HG02642 (cell line): ENCODE results near the gene CDC34.

Experiments
- ATAC-seq: cut with Tn5 transposase; IDR thresholded peaks from one replicate; pipeline ENCODE4 v1.9.1; 2021; ENCODE audit warnings: mild to moderate bottlenecking; ENCODE audit not compliant: unreplicated experiment, poor library complexity

CDC34 gene

DNA sequence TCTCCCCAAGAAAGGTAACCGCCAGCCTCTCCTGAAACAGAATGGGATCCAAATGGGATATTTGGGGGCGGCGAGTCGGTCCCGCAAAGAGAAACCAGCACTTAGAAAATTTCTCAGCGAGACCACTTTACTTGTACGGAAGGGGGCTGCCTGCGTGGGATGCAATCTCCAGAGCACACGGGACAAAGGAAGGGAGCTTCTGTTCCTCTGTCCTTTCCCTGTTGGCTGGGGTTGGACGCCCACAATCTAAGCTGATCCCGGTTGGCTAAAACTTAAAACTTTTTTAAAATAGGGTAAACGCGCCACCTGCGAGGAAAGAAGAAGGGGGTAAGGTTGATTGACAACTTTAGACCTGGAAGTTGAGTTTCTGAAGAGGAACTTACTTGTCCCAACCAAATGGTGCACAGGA, 40.0 kb downstream of the CDC34 start:
- no peak for ATAC-seq

DNA sequence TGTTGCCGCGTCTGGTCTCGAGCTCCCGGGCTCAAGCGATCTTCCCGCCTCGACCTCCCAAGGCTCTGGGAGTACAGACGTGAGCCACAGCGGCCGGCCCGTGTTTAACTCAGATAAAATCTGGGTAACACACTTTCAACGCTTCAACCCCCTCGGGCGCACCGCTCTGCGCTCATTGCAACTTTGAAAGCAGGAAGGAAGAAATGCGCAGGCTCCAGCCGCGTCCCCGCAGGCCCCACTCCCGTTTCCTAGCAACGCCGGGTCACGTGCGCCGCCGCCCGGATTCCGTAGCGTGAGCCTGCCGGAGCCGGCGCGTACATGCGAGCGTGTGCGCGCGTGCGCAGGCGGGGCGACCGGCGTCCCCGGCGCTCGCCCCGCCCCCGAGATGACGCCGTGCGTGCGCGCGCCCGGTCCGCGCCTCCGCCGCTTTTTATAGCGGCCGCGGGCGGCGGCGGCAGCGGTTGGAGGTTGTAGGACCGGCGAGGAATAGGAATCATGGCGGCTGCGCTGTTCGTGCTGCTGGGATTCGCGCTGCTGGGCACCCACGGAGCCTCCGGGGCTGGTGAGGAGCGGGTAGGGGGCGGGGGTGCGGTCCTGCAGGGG, 40.7 kb downstream of the CDC34 start, which contains the start of gene BSG:
Gene BSG (plus strand): TSS at position 457 of the 603 bp plus-strand sequence. CDS start 39 bp downstream, at position 496.
- peak; percentile 78 for ATAC-seq

DNA sequence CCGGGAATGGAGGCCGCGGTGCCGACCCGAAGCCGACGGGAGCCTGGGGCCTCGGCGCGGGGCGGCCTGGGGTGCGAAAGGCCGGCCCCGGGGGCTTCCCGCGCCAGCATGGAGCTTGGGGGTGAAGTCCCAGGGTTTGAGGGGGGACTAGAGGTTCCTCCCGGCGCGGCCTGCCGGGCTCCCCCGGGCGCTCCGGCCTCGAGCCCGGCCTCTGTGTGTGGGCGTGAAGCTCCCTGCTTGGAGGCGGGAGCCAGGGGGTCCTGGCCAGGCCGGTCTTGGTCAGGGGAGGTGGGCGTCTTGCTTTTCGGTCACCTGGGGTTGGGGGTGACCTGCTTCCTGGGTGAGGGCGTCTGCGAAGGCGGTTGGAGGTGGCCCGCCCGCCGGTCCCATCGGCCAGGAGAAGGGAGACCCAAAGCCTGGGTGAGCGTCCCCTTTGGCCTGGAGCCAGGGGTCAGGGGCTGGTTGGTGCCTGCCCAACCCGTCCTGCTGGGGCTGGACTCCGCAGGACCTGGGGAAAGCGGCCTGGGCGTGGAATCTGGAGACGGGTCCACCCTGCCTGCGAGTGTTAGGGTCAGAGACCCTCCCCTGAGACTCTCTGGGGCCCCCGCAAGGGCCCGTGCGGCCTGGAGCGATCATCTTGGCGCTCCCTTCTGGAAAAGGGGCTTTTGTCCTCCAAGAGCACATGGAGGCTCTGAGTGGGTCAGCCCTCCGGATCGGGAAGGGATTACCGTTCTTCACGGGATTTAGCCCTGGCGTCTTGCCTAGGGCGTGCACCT, 41.4 kb downstream of the CDC34 start:
- peak; percentile 20 for ATAC-seq

DNA sequence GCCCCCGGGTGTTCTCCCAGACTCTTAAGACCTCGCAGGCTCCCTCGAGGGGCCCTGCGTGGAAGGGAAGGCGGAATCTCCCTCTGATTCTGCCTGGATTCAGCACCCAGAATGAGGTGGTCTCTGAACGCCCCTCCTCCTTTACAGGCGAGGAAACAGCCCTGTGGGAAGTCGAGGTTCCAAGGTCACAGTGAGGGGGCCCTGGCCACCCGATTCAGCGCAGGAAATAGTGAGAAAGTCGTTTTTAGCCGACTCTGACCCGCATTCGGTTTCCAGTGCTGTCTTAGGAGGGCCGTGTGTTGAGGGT, 41.9 kb downstream of the CDC34 start:
- ATAC-seq: no peak

DNA sequence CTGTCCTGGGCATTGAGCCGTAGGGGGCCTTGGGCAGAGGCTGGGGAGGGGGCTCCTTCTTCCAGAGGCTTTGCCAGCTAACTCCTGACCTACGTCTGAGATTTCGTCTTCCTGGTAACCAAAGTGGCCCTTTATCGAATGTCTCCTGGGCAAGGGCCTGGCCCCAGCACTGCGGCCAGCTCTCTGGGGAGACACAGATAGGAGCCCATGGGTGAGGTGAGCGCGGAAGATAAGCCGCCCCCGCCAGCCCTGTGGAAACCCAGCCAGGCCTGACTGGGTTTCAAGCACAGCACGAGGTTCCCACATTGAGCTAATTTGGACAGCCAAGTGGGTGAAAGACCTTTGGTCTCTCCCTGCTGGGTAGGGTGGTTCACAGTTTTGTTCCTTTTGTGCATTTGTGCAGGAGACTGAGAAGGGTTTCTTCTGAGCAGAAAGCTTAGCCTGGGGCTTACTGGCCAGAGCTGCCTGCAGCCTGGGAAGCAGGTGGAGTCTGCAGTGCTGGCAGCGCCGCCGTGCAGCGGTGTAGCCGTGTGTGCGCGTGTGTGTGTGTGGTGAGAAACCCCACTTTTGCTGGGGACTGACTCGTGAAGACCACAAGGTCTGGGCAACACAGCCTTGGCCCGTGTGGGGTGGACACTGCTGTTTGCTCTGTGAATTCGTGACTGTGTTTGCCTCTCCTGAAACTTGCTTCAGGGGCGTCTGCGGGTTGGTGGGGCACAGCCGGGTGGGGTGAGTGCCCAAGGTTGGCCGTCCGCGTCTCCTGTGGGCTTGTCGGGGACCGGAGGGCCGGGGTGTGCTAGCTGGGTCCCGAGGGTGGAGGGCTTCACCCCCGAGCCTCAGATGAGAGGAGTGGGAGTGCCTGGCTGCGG, 43.3 kb downstream of the CDC34 start:
- ATAC-seq: no peak

DNA sequence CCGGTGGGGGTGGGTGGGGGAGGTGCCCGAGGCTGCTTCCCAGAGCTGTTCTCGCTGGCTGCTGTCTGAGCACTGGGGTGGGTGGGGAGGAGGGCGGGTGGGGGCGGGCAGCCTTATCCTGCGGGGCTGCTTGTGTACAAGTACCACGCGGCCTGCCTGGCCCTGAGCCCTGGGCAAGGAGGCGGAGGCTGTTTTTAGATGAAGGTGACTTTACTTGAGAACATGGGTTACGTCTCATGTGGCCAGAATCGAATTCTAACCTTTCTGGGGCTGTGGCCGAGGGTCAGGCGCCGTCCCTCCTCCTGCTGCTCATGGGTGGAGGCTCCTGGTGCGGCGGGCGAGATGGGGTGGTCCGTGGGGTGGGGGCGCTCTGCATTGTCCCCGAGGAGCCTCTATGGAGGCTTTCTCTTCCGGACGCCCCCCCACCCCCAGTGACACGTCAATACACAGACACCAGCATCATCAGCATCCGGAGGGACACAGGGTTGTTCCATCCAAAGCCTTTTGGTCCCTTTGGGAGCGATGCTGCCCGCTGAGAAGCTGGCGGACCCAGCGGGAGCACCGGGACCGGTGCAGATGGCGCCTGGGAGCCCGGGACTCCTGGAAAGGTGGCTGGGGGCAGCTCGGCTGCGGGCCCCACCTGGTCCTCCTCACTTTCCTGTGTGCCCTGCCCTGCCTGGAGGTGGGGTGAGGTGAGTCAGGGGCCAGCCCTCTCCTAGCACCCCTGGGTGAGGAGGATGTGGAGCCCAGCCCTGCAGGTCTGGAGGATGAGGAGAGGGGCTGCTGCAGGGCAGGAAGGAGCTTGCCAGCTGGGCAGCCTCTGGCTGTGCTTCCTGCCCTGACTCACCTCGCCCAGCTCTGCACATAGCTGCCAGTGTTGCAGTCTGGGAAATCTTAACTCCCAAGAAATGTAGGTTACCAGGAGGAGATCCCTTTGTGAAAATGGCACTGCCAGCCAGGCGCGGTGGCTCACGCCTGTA, 44.3 kb downstream of the CDC34 start:
- no peak for ATAC-seq

DNA sequence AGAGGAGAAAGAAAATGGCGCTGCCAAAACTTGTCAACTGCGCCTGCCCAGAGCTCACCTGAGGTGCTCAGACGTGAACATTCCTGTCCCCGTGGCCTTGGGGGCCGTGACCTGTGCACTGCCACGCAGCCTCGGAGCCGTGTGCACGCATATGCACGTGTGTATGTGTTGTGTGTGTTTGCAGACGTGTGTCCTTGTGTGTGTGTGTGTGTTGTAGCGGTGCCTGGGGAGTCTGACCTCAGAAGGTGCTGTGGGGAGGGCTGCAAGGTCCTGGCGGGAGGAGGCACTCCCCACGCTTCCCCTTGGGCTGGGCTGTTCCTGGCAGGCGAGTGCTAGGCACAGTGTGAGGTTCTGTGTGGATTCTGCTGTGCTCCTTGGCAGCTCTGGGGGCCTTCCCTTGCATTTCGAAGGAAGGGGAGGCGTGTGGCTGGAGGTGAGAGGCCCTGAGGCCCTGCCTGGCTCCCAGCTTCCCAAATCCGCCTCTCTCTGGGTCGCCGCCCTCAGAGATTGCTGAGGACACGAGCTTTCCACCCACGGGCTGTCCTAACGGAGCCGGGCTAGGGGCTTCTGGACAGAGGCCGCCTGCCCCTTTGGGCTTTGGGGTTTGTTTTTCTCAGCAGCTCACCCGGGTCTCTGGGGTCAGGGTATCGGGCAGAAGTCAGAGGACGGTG, 45.3 kb downstream of the CDC34 start:
- ATAC-seq: no peak

DNA sequence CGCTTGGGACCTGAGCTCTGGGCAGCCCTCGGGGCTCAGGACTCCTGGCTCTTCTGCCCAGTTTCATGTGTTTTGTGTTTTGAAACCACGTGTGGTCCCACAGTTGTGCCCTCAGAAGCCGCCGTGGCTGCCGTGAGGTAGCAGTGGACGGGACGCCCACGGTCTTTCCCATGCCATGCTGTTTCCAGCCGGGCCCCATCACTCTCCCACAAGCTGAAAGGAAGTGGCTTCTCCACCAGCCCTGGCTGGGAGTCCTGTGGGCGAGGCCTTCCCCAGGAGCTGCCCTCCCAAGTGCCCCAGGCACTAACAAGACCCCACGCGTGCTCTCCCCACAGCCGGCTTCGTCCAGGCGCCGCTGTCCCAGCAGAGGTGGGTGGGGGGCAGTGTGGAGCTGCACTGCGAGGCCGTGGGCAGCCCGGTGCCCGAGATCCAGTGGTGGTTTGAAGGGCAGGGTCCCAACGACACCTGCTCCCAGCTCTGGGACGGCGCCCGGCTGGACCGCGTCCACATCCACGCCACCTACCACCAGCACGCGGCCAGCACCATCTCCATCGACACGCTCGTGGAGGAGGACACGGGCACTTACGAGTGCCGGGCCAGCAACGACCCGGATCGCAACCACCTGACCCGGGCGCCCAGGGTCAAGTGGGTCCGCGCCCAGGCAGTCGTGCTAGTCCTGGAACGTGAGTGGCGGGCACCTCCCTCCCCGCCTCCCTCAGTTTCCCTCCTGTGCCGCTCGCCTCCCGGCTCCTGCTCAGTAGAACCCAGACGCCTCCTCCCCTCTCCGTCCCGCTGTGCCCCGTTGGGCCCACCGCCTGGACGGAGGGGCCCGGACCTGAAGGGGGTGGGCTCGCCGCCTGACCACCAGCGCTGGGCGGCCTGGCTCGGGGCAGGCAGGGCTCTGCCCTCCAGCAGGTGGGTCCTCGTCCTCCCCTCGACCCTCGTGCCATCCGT, 46.2 kb downstream of the CDC34 start:
- no peak for ATAC-seq

DNA sequence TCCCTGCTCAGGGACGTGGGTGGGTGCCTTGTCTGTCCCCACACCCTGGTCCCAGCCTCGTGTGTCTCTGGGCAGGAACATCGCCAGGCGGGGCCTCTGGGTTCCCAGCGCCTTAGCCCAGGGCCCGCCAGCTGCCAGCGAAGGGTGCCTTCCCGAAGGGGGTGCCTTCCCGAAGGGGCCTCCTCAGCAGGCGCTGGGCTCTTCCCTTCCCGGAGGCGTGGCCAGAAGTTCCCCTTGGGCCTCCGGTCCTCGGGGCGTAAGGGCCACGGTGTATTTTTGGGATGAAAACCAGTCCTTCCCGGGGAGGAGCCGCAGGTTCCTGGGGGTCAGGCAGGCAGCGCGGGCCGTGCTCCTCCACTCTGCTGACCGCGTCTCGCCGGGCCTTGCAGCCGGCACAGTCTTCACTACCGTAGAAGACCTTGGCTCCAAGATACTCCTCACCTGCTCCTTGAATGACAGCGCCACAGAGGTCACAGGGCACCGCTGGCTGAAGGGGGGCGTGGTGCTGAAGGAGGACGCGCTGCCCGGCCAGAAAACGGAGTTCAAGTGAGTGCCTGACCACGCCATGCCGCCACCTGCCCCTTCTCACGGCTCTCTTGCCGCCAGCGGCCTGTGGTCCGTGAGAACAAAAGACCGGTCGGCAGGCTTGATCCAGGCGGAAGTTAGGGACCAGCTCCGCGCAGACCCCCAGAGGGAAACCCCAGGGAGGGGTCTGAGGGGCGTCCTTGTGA, 47.7 kb downstream of the CDC34 start:
- ATAC-seq: no peak

DNA sequence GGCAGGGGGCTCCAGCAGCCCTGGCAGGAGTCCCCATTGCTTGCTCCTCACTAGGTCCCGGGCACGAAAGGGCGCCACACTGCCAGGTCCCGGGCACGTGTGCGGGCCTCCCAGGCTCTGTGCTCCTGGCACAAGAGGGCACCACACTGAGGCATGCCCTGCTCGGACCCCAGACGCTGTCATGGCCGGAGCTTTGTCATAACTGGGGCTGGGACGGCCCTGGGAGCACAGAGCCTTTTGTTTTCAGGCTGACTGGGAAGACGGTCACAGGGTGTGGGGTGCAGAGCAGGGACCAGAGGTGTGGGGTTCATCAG, 48.2 kb downstream of the CDC34 start:
- no peak for ATAC-seq

DNA sequence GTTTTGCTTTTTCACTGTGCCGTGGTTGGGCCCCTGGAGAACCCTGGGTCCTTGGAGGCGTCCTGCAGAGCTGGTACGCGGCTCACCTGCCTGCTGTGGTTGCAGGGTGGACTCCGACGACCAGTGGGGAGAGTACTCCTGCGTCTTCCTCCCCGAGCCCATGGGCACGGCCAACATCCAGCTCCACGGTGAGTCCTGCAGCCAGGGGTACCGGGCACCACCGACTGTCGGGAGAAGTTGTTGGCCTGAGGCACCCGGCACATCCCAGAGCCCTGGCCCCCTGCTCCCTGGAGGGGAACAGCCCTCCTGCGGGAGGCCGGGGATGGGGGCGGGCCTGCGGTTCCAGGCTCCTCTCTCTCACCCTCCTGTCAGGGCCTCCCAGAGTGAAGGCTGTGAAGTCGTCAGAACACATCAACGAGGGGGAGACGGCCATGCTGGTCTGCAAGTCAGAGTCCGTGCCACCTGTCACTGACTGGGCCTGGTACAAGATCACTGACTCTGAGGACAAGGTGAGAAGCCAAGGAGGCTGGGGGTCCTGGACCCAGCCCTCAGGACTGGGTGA, 48.8 kb downstream of the CDC34 start:
- no peak for ATAC-seq

DNA sequence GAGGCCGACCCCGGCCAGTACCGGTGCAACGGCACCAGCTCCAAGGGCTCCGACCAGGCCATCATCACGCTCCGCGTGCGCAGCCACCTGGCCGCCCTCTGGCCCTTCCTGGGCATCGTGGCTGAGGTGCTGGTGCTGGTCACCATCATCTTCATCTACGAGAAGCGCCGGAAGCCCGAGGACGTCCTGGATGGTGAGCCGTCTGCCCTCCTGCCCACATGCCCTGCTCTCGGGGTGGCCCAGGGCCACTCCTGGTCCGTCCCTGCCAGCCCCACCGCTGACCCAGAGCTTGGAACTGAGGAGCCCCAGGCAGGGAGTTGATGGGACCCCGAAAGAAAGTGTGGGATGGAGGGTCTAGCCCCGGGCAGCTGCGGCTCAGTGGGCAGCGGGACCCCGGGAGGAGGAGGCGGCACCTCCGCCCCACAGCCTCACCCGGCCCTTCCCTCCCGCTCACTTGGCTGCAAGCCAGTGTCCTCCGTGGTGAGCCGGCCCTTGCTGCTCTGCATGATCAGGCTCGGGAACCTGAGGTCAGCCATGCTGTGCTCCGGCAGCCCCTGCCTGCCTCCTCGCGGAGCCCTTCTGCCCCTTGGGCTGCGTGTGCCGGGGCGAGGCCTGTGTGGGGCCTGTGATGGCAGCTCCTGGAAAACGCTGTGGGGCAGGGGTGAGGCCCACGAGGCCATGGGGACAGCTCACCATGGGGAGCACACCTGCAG, 50.0 kb downstream of the CDC34 start:
- no peak for ATAC-seq

DNA sequence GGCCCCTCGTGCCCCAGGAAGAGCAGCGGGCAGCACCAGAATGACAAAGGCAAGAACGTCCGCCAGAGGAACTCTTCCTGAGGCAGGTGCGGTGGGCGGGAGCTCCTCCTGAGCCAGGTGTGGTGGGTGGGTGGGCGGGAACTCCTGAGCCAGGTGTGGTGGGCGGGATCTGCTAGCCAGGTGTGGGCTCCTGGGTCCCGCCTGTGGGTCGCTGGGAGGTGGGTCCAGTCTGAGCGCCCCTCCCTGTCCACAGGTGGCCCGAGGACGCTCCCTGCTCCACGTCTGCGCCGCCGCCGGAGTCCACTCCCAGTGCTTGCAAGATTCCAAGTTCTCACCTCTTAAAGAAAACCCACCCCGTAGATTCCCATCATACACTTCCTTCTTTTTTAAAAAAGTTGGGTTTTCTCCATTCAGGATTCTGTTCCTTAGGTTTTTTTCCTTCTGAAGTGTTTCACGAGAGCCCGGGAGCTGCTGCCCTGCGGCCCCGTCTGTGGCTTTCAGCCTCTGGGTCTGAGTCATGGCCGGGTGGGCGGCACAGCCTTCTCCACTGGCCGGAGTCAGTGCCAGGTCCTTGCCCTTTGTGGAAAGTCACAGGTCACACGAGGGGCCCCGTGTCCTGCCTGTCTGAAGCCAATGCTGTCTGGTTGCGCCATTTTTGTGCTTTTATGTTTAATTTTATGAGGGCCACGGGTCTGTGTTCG, 51.1 kb downstream of the CDC34 start:
- no peak for ATAC-seq

DNA sequence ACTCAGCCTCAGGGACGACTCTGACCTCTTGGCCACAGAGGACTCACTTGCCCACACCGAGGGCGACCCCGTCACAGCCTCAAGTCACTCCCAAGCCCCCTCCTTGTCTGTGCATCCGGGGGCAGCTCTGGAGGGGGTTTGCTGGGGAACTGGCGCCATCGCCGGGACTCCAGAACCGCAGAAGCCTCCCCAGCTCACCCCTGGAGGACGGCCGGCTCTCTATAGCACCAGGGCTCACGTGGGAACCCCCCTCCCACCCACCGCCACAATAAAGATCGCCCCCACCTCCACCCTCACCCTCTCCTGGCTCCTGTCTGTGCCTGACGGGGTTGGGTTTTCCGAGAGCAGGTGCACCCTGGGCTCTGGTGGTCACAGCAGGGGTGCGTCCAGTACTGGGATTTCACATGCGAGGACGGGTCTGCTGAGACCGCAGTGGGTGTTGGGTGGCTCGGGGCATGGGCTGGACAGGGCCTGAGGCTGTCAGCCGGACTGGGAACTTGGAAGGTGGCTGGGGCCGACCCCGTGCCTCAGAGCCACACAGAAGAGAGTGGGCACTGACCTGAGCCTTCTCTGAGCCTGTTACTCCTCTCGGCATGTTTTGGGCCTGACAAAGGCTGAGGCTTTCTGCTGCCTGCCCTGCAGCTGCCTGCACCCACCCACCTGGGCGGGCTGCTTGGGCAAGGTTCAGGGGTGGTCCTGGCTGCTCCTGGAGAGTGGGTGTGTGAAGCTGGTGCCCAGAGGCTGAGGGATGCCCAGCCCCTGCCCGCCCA, 51.8 kb downstream of the CDC34 start:
- ATAC-seq: no peak

DNA sequence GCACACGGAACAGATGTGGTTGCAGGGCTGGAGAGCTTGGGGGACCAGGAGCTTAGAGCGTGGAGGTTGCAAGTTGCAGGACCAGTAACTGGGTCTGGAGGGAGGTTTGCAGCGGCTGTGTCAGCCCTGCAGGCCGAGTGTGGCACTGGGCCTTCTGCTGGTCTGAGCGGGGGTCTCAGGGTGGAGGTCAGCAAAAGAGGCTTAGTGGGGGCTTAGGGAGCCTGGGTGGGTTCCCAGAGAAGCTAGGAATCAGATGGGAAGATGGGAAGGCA, 52.3 kb downstream of the CDC34 start:
- ATAC-seq: no peak
